ENCODE measurements around the gene NEK1. TPM values are rescaled to one million over a fixed set of nuclear protein-coding genes. Genes with fewer than 3 reads are reported as not detected.

Gene NEK1
- polyA plus RNA-seq, 1 of the 3 experiments (the other 2 are of a cell fraction), result 2.0 TPM

- no peak overlapping the region for H2AFZ ChIP-seq (ENCODE audit: low read depth)
- no peaks in the 10 kb centered on the region for H4K20me1 ChIP-seq (ENCODE audit: insufficient read depth)
- no peak for TF ChIP-seq REST (IDR thresholded peaks at IDR 0.05; ENCODE audit: low read depth, low read length)
- no peak for TF ChIP-seq YY1 (IDR thresholded peaks at IDR 0.05; ENCODE audit: low read depth)
- no peak for TF ChIP-seq TCF12 (IDR thresholded peaks at IDR 0.05)
- no peak for TF ChIP-seq CHD2 (IDR thresholded peaks at IDR 0.05; ENCODE audit: low read length, partially characterized antibody)
- no peak for TF ChIP-seq EZH2phosphoT487 (IDR thresholded peaks at IDR 0.05; ENCODE audit: borderline replicate concordance, low read depth)
- no peak for TF ChIP-seq NRF1 (IDR thresholded peaks at IDR 0.05; ENCODE audit: low read depth, low read length)
- TF ChIP-seq FOSL2 (IDR thresholded peaks at IDR 0.05; ENCODE audit: borderline replicate concordance, low read depth), result no peak
- no peak for TF ChIP-seq FOXJ3 (CRISPR knock-in tag; IDR thresholded peaks at IDR 0.05)
- no peak for TF ChIP-seq USF2 (IDR thresholded peaks at IDR 0.05; ENCODE audit: borderline replicate concordance, low read depth, low read length)
- no peak overlapping the region for H3K9ac ChIP-seq
- H3K4me1 ChIP-seq (ENCODE audit: control insufficient read depth in 1 of 2, insufficient read depth in 2 of 2, low read depth in 1 of 2, low read length in 1 of 2), result no peaks in the 10 kb centered on the region
- H3K79me2 ChIP-seq (ENCODE audit: insufficient read depth), result no peaks in the 10 kb centered on the region
- no peak for DNase-seq
- H3K9me2 ChIP-seq, result no peaks in the 10 kb centered on the region
- H3K36me3 ChIP-seq (replicated peaks in 1 of 2; ENCODE audit: control insufficient read depth in 1 of 2, insufficient read depth in 2 of 2, low read length in 1 of 2), result no peaks in the 10 kb centered on the region
- H3K4me2 ChIP-seq, result no peak overlapping the region
- H3K27ac ChIP-seq (ENCODE audit: low read depth in 2 of 2, low read length in 1 of 2), result no peak overlapping the region
- ChIA-PET CTCF (interaction anchor here (1.4 kb wide), 1 partner anchor 50 kb away, joined by 3 read pairs; no protein-coding TSS in a partner anchor), POLR2A (no interaction called here)
- peaks cover 5% of the 10 kb centered on the region for H3F3A ChIP-seq (replicated peaks; ENCODE audit: insufficient read depth)
- peaks cover 7% of the 10 kb centered on the region; the same call in 1 of the 2 replicates for H3K9me3 ChIP-seq
- WGBS (ENCODE audit: low lambda C conversion rate), result 74% methylated on average over 3 of the region's 3 CpGs
- H3K4me3 ChIP-seq (ENCODE audit: low read depth in 2 of 2, low read length in 1 of 2), result no peak overlapping the region
- no peaks in the 10 kb centered on the region for H3K27me3 ChIP-seq (ENCODE audit: insufficient read depth)
Measured at GRCh38 chr4:169361756-169362155, 250.6 kb downstream of the NEK1 start.

GRCh38 chr4:169359961-169360360 lies 252.4 kb downstream of the NEK1 start:
- Histone ChIP-seq H3K27ac (ENCODE audit: low read depth in 2 of 2, low read length in 1 of 2) (no peak overlapping the region), H3K79me2 (ENCODE audit: insufficient read depth) (no peaks in the 10 kb centered on the region), H2AFZ (ENCODE audit: low read depth) (no peak overlapping the region), H3K27me3 (ENCODE audit: insufficient read depth) (no peaks in the 10 kb centered on the region), H3F3A (replicated peaks; ENCODE audit: insufficient read depth) (peaks cover 5% of the 10 kb centered on the region), H4K20me1 (ENCODE audit: insufficient read depth) (no peaks in the 10 kb centered on the region), H3K4me3 (ENCODE audit: low read depth in 2 of 2, low read length in 1 of 2) (no peak overlapping the region), H3K9me3 (no peaks in the 10 kb centered on the region; the same call in 1 of the 2 replicates), H3K36me3 (replicated peaks in 1 of 2; ENCODE audit: control insufficient read depth in 1 of 2, insufficient read depth in 2 of 2, low read length in 1 of 2) (no peaks in the 10 kb centered on the region), H3K4me2 (no peak overlapping the region), H3K4me1 (ENCODE audit: control insufficient read depth in 1 of 2, insufficient read depth in 2 of 2, low read depth in 1 of 2, low read length in 1 of 2) (no peaks in the 10 kb centered on the region), H3K9ac (no peak overlapping the region), H3K9me2 (no peaks in the 10 kb centered on the region)
- POLR2A ChIA-PET, result no interaction called here
- WGBS (ENCODE audit: low lambda C conversion rate), result 73% methylated on average over 3 of the region's 3 CpGs
- CTCF ChIA-PET, result no interaction called here
- DNase-seq, result no peak
- TF ChIP-seq NFIC (IDR thresholded peaks at IDR 0.05; ENCODE audit: borderline replicate concordance) (no peak), REST (IDR thresholded peaks at IDR 0.05; ENCODE audit: low read depth, low read length) (no peak), IRF3 (IDR thresholded peaks at IDR 0.05; ENCODE audit: low read depth, low read length) (no peak), USF2 (IDR thresholded peaks at IDR 0.05; ENCODE audit: borderline replicate concordance, low read depth, low read length) (no peak), FOXJ3 (CRISPR knock-in tag; IDR thresholded peaks at IDR 0.05) (no peak), CHD2 (IDR thresholded peaks at IDR 0.05; ENCODE audit: low read length, partially characterized antibody) (no peak), CTCF (IDR thresholded peaks at IDR 0.05) (no peak), RFX5 (IDR thresholded peaks at IDR 0.05; ENCODE audit: low read length) (no peak), TCF12 (IDR thresholded peaks at IDR 0.05) (no peak), NRF1 (IDR thresholded peaks at IDR 0.05; ENCODE audit: low read depth, low read length) (no peak)
